ENCODE data around the gene ARHGAP8. TPM values are rescaled to one million over a fixed set of nuclear protein-coding genes. Genes with fewer than 3 reads are reported as not detected.

Gene ARHGAP8
- total RNA-seq, 4 donors from 2014 or later = 1.7 to 5.7 (median 3.0) TPM

- Histone ChIP-seq H3K27me3 (no peaks in the 10 kb centered on the region), H3K4me3 (no peak overlapping the region), H3K27ac (no peak overlapping the region), H3K4me1 (peaks cover 0 to 32% (median 18%) of the 10 kb centered on the region in 4 donors), H3K36me3 (peaks cover 0 to 10% (median 0%) of the 10 kb centered on the region in 3 donors), H3K9me3 (no peaks in the 10 kb centered on the region)
- TF ChIP-seq POLR2A (IDR thresholded peaks at IDR 0.05) (no peak), EP300 (IDR thresholded peaks at IDR 0.05) (no peak)
- DNase-seq (ENCODE audit: low spot score in 2 of 2) = no peak
- 83 to 85% methylated on average over 8 to 10 of the region's 10 CpGs for WGBS, 2 donors
These were observed 45.2 kb upstream of the ARHGAP8 start for GRCh38 chr22:44707178-44707577.

- no peak overlapping the region for H3K27ac ChIP-seq
- H3K27me3 ChIP-seq = no peaks in the 10 kb centered on the region
- no peak overlapping the region for H3K4me3 ChIP-seq
- H3K36me3 ChIP-seq = peaks cover 0 to 10% (median 0%) of the 10 kb centered on the region in 3 donors
- H3K4me1 ChIP-seq = peaks cover 0 to 28% (median 16%) of the 10 kb centered on the region in 4 donors
- DNase-seq (ENCODE audit: low spot score in 2 of 2) = no peak
- 95 to 96% methylated on average over 10 to 11 of the region's 11 CpGs for WGBS, 2 donors
- H3K9me3 ChIP-seq = no peaks in the 10 kb centered on the region
- TF ChIP-seq CTCF (IDR thresholded peaks at IDR 0.05) = no peak
- TF ChIP-seq EP300 (IDR thresholded peaks at IDR 0.05) = no peak
- TF ChIP-seq POLR2A (IDR thresholded peaks at IDR 0.05) = no peak
These were observed 44.6 kb upstream of the ARHGAP8 start for GRCh38 chr22:44707752-44708151.

- TF ChIP-seq EP300 (IDR thresholded peaks at IDR 0.05) (no peak), POLR2A (IDR thresholded peaks at IDR 0.05) (no peak), CTCF (IDR thresholded peaks at IDR 0.05) (no peak)
- H3K9me3 ChIP-seq = no peaks in the 10 kb centered on the region
- peaks cover 0 to 2% (median 0%) of the 10 kb centered on the region in 3 donors for H3K36me3 ChIP-seq
- no peak overlapping the region for H3K4me3 ChIP-seq
- peak overlapping the region in 2 of 4 donors; percentile 29 to 65 for H3K27ac ChIP-seq
- WGBS, 2 donors = 79% methylated on average over 11 to 12 of the region's 12 CpGs
- no peak for DNase-seq (ENCODE audit: low spot score in 2 of 2)
- H3K27me3 ChIP-seq = no peaks in the 10 kb centered on the region
- H3K4me1 ChIP-seq = peaks cover 0 to 28% (median 7%) of the 10 kb centered on the region in 4 donors
These were observed 42.4 kb upstream of the ARHGAP8 start for GRCh38 chr22:44709881-44710392.

- no peak for DNase-seq (ENCODE audit: low spot score in 2 of 2)
- TF ChIP-seq CTCF (IDR thresholded peaks at IDR 0.05) = no peak
- no peak for TF ChIP-seq EP300 (IDR thresholded peaks at IDR 0.05)
- no peak for TF ChIP-seq POLR2A (IDR thresholded peaks at IDR 0.05)
- Histone ChIP-seq H3K27ac (peak overlapping the region in 2 of 4 donors; percentile 29 to 65), H3K9me3 (no peaks in the 10 kb centered on the region), H3K4me3 (no peak overlapping the region), H3K36me3 (no peaks in the 10 kb centered on the region), H3K4me1 (peaks cover 0 to 30% (median 7%) of the 10 kb centered on the region in 4 donors), H3K27me3 (no peaks in the 10 kb centered on the region)
- 70 to 76% methylated on average over 22 to 23 of the region's 23 CpGs for WGBS, 2 donors
These were observed 41.7 kb upstream of the ARHGAP8 start for GRCh38 chr22:44710474-44711240.

GRCh38 chr22:44711241-44711560 lies 41.2 kb upstream of the ARHGAP8 start:
- Histone ChIP-seq H3K4me1 (peaks cover 0 to 30% (median 7%) of the 10 kb centered on the region in 4 donors), H3K36me3 (no peaks in the 10 kb centered on the region), H3K27me3 (no peaks in the 10 kb centered on the region), H3K27ac (peak overlapping the region in 2 of 4 donors; percentile 29 to 65), H3K4me3 (no peak overlapping the region), H3K9me3 (no peaks in the 10 kb centered on the region)
- no peak for TF ChIP-seq POLR2A (IDR thresholded peaks at IDR 0.05)
- WGBS, 2 donors = 66 to 69% methylated on average over 4 of the region's 4 CpGs
- no peak for DNase-seq (ENCODE audit: low spot score in 2 of 2)

Data from tibial nerve (tissue), 4 donors.